DOHH2 (cell line): Measurements from ENCODE around the gene KANK4.

ENCODE experiments used
- H3F3A ChIP-seq: fragments of 200-600 bp; sonication (generic), shearing (Covaris generic); 2 replicates; pipeline ENCODE4 v1.6.0; 2016; ENCODE audit warnings: antibody characterized with exemption, mild to moderate bottlenecking; ENCODE audit not compliant: control insufficient read depth, insufficient read depth
- H3K27ac ChIP-seq: fragments of 200-600 bp; sonication (generic); 2 replicates; pipeline ENCODE4 v1.5.1; 2014; ENCODE audit warnings: low read depth, mild to moderate bottlenecking, low read length, moderate library complexity
- H3K27me3 ChIP-seq: fragments of 200-600 bp; sonication (generic); 2 replicates; pipeline ENCODE4 v1.6.1; 2014; ENCODE audit warnings: mild to moderate bottlenecking, low read length, mixed read lengths; ENCODE audit not compliant: control insufficient read depth
- H3K36me3 ChIP-seq: fragments of 200-600 bp; sonication (generic); 2 replicates; pipeline ENCODE4 v1.6.1; 2014; ENCODE audit warnings: mild to moderate bottlenecking, low read length, moderate library complexity, mixed read lengths; ENCODE audit not compliant: control insufficient read depth
- H3K4me1 ChIP-seq: fragments of 200-600 bp; sonication (generic); 2 replicates; pipeline ENCODE4 v1.6.1; 2014; ENCODE audit warnings: mild to moderate bottlenecking, low read length, mixed read lengths; ENCODE audit not compliant: control insufficient read depth
- H3K4me2 ChIP-seq: fragments of 200-600 bp; sonication (generic); 2 replicates; pipeline ENCODE4 v1.6.0; 2014; ENCODE audit warnings: mild to moderate bottlenecking, low read length, moderate library complexity
- H3K4me3 ChIP-seq: fragments of 200-600 bp; sonication (generic); 2 replicates; pipeline ENCODE4 v1.5.1; 2014; ENCODE audit warnings: mild to moderate bottlenecking, low read length, mixed read lengths
- H3K79me2 ChIP-seq: fragments of 200-600 bp; sonication (generic); 2 replicates; pipeline ENCODE4 v1.6.1; 2014; ENCODE audit warnings: mild to moderate bottlenecking, low read length, mixed read lengths; ENCODE audit not compliant: control insufficient read depth
- H3K9me2 ChIP-seq: fragments of 200-600 bp; sonication (generic); replicated peaks from 2 replicates; pipeline ENCODE4 v1.6.1; 2014; ENCODE audit warnings: mild to moderate bottlenecking, low read length, mixed read lengths; ENCODE audit not compliant: control insufficient read depth
- H3K9me3 ChIP-seq: fragments of 200-600 bp; sonication (generic); 2 replicates; pipeline ENCODE4 v1.6.1; 2014; ENCODE audit warnings: antibody characterized with exemption, low read length, mixed read lengths; ENCODE audit not compliant: control insufficient read depth, insufficient read depth
- H4K20me1 ChIP-seq: fragments of 200-600 bp; sonication (generic); 2 replicates; pipeline ENCODE4 v1.6.0; 2014; ENCODE audit warnings: low read depth, mild to moderate bottlenecking, antibody characterized with exemption, low read length, moderate library complexity; ENCODE audit not compliant: control insufficient read depth, insufficient read depth
- EZH2phosphoT487 ChIP-seq: fragments of 200-600 bp; sonication (generic); IDR thresholded peaks from 2 replicates; pipeline ENCODE4 v1.6.1; 2017; ENCODE audit warnings: borderline replicate concordance, mild to moderate bottlenecking, antibody characterized with exemption, low read length, moderate library complexity, mixed read lengths
- TF ChIP-seq, protein P1 (sequence below): fragments of 200-600 bp; sonication (generic); IDR thresholded peaks from one replicate; pipeline ENCODE4 v1.5.1; 2014; ENCODE audit warnings: antibody characterized with exemption, mild to moderate bottlenecking, low read depth, low read length; ENCODE audit not compliant: poor library complexity, severe bottlenecking

Gene KANK4

GRCh38 chr1:62364721-62365120 is 45.5 kb upstream of the KANK4 start:
- Histone ChIP-seq H4K20me1 (no peaks in the 10 kb centered on the region), H3K4me1 (no peaks in the 10 kb centered on the region), H3K9me2 (no peaks in the 10 kb centered on the region), H3K36me3 (no peaks in the 10 kb centered on the region), H3K9me3 (no peaks in the 10 kb centered on the region), H3F3A (no peaks in the 10 kb centered on the region), H3K27ac (no peak overlapping the region), H3K4me2 (no peak overlapping the region), H3K4me3 (no peak overlapping the region), H3K27me3 (no peaks in the 10 kb centered on the region; the same call in 1 of the 2 replicates), H3K79me2 (no peaks in the 10 kb centered on the region)
- TF ChIP-seq, protein P1, sequence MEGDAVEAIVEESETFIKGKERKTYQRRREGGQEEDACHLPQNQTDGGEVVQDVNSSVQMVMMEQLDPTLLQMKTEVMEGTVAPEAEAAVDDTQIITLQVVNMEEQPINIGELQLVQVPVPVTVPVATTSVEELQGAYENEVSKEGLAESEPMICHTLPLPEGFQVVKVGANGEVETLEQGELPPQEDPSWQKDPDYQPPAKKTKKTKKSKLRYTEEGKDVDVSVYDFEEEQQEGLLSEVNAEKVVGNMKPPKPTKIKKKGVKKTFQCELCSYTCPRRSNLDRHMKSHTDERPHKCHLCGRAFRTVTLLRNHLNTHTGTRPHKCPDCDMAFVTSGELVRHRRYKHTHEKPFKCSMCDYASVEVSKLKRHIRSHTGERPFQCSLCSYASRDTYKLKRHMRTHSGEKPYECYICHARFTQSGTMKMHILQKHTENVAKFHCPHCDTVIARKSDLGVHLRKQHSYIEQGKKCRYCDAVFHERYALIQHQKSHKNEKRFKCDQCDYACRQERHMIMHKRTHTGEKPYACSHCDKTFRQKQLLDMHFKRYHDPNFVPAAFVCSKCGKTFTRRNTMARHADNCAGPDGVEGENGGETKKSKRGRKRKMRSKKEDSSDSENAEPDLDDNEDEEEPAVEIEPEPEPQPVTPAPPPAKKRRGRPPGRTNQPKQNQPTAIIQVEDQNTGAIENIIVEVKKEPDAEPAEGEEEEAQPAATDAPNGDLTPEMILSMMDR: no peak
- no peak for TF ChIP-seq EZH2phosphoT487

DNA sequence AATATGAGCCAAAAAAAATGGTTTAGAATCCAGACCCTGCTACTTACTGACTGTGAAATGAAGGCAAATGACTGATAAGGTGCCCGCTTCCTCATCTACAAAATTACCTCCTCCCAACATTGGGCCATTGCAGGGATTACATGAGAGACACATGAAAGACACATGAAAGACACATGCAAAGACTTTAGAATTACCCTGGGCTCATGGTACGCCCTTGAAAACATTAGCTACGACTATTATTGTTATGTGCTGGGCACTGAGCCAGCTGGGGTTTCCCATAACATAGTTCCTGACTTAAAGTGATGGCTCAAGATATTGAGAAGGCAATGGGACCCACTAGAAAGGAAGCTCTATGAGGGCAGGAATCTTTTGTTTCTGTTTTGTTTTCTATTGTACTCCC is 43.7 kb upstream of the KANK4 start:
- no peak overlapping the region for H3K4me3 ChIP-seq
- no peaks in the 10 kb centered on the region for H3K4me1 ChIP-seq
- H3K4me2 ChIP-seq: no peak overlapping the region
- H3F3A ChIP-seq: no peaks in the 10 kb centered on the region
- H3K9me3 ChIP-seq: no peaks in the 10 kb centered on the region
- TF ChIP-seq EZH2phosphoT487: no peak
- TF ChIP-seq, protein P1: no peak
- no peaks in the 10 kb centered on the region for H3K79me2 ChIP-seq
- H3K36me3 ChIP-seq: no peaks in the 10 kb centered on the region
- H3K9me2 ChIP-seq: no peaks in the 10 kb centered on the region
- no peak overlapping the region for H3K27ac ChIP-seq
- no peaks in the 10 kb centered on the region for H3K27me3 ChIP-seq
- H4K20me1 ChIP-seq: no peaks in the 10 kb centered on the region

- Histone ChIP-seq H3K4me1 (no peaks in the 10 kb centered on the region), H3K27me3 (no peaks in the 10 kb centered on the region), H4K20me1 (no peaks in the 10 kb centered on the region), H3K4me3 (no peak overlapping the region), H3K27ac (no peak overlapping the region), H3K9me2 (no peaks in the 10 kb centered on the region), H3K9me3 (no peaks in the 10 kb centered on the region), H3K36me3 (no peaks in the 10 kb centered on the region), H3F3A (no peaks in the 10 kb centered on the region), H3K4me2 (no peak overlapping the region), H3K79me2 (no peaks in the 10 kb centered on the region)
- TF ChIP-seq, protein P1: no peak
- no peak for TF ChIP-seq EZH2phosphoT487
These were observed 43.1 kb upstream of the KANK4 start for GRCh38 chr1:62362061-62362917.
